A549 (cell line): ENCODE measurements around the gene LIMCH1. TPM values are rescaled to one million over a fixed set of nuclear protein-coding genes. Genes with fewer than 3 reads are reported as not detected.

Experiments used
- ATAC-seq, 2 experiments: fragments of 200-7000 bp in 1 of 2; fragments of >200 bp in 1 of 2; cut with Nextera tagmentation in 1 of 2; cut with Tn5 transposase in 1 of 2; 3 replicates each; pipeline versions ENCODE4 v1.8.0 to v1.9.1; 2018 to 2020; ENCODE audit warnings: mild to moderate bottlenecking in 1 of 2, moderate library complexity in 1 of 2
- CTCF ChIA-PET: fragments of 300-600 bp; sonication (Branson Sonifier 250); formaldehyde crosslinking; extraction: SDS; loops from one replicate; lab custom pipeline; 2021; ENCODE audit warnings: antibody characterized with exemption, inconsistent platforms; lab: Yijun Ruan, JAX
- POLR2A ChIA-PET: fragments of 350-600 bp; formaldehyde crosslinking; extraction: SDS; loops from one replicate; lab custom pipeline; 2021; ENCODE audit warnings: antibody characterized with exemption, inconsistent platforms; lab: Yijun Ruan, JAX
- DNase-seq, 2 experiments: peaks; one replicate each; pipeline versions ENCODE4 v3.0.0 to v3.0.0-alpha.2; 2011 to 2016; ENCODE audit warnings: low read depth in 1 of 2, low spot score in 1 of 2
- FAIRE-seq: peaks from 2 replicates; lab custom pipeline; 2011; peaks lifted over from hg19 to GRCh38; lab: Jason Lieb, UNC
- H3K27ac ChIP-seq, 2 experiments: fragments of >200 bp; sonication (Bioruptor Twin); formaldehyde crosslinking; 3 replicates each; pipeline ENCODE4 v1.5.1; 2016 to 2017
- H3K4me1 ChIP-seq: fragments of >200 bp; sonication (Bioruptor Twin); formaldehyde crosslinking; 3 replicates; pipeline ENCODE4 v1.6.1; 2016
- H3K4me2 ChIP-seq: fragments of >200 bp; sonication (Bioruptor Twin); formaldehyde crosslinking; 3 replicates; pipeline ENCODE4 v1.6.1; 2016
- H3K4me3 ChIP-seq: fragments of >200 bp; sonication (Bioruptor Twin); formaldehyde crosslinking; 3 replicates; pipeline ENCODE4 v1.5.1; 2016
- H3K9me3 ChIP-seq: fragments of >200 bp; sonication (Bioruptor Twin); formaldehyde crosslinking; 3 replicates; pipeline ENCODE4 v1.6.1; 2016
- CBX2 ChIP-seq: fragments of 200-600 bp; sonication (generic); IDR thresholded peaks from 2 replicates; pipeline ENCODE4 v1.6.1; 2016; ENCODE audit warnings: low read depth, mild to moderate bottlenecking, borderline replicate concordance
- CHD2 ChIP-seq: fragments of 150-350 bp; IDR thresholded peaks from 2 replicates; pipeline ENCODE4 v1.6.1; 2014; ENCODE audit warnings: low read length; ENCODE audit not compliant: partially characterized antibody
- CHD4 ChIP-seq: fragments of 200-600 bp; sonication (generic); IDR thresholded peaks from 2 replicates; pipeline ENCODE4 v1.6.1; 2016; ENCODE audit warnings: antibody characterized with exemption, mild to moderate bottlenecking, borderline replicate concordance
- EHMT2 ChIP-seq: fragments of 200-600 bp; sonication (generic); IDR thresholded peaks from 2 replicates; pipeline ENCODE4 v1.6.1; 2016; ENCODE audit warnings: antibody characterized with exemption, low read depth, mild to moderate bottlenecking, moderate library complexity
- ESRRA ChIP-seq: fragments of 150-350 bp; IDR thresholded peaks from 2 replicates; pipeline ENCODE4 v1.6.1; 2014; ENCODE audit warnings: mild to moderate bottlenecking, low read length, borderline replicate concordance
- FOSB ChIP-seq: fragments of 250-450 bp; sonication (Bioruptor Pico); IDR thresholded peaks from 2 replicates; pipeline ENCODE4 v1.5.0; 2020; ENCODE audit warnings: mild to moderate bottlenecking, moderate library complexity
- HOXA7 ChIP-seq: fragments of 250-450 bp; sonication (Bioruptor Pico); IDR thresholded peaks from 2 replicates; pipeline ENCODE4 v1.5.0; 2020; ENCODE audit warnings: mild to moderate bottlenecking, moderate library complexity
- HOXB5 ChIP-seq: fragments of 250-450 bp; sonication (Bioruptor Pico); IDR thresholded peaks from 2 replicates; pipeline ENCODE4 v1.5.0; 2020; ENCODE audit warnings: mild to moderate bottlenecking, moderate library complexity
- JUN ChIP-seq, 2 experiments: fragments of >200 bp; sonication (Bioruptor Twin); formaldehyde crosslinking; IDR thresholded peaks; 2 replicates in 1 of 2; 3 replicates in 1 of 2; pipeline ENCODE4 v1.6.1; 2016 to 2017
- KDM1A ChIP-seq: fragments of 200-600 bp; sonication (generic); IDR thresholded peaks from 2 replicates; pipeline ENCODE4 v1.6.1; 2016; ENCODE audit warnings: low read depth, mild to moderate bottlenecking
- KDM5A ChIP-seq: fragments of 200-600 bp; sonication (generic); IDR thresholded peaks from 2 replicates; pipeline ENCODE4 v1.6.1; 2016; ENCODE audit warnings: antibody characterized with exemption, mild to moderate bottlenecking
- MAZ ChIP-seq: fragments of 150-350 bp; IDR thresholded peaks from 2 replicates; pipeline ENCODE4 v1.6.1; 2014; ENCODE audit warnings: antibody characterized with exemption, low read depth, low read length, borderline replicate concordance
- NPAS2 ChIP-seq: fragments of 250-450 bp; sonication (Bioruptor Pico); IDR thresholded peaks from 2 replicates; pipeline ENCODE4 v1.8.0; 2022; ENCODE audit warnings: mild to moderate bottlenecking, moderate library complexity, borderline replicate concordance
- POLR2A ChIP-seq: IDR thresholded peaks from 2 replicates; pipeline ENCODE4 v1.6.1; 2012; ENCODE audit warnings: mild to moderate bottlenecking, low read length
- POLR2AphosphoS2 ChIP-seq: conservative IDR thresholded peaks from 2 replicates; pipeline ENCODE4 v1.6.1; 2012; ENCODE audit warnings: low read length, improper control_type of control experiment, inconsistent platforms
- REST ChIP-seq: fragments of 200-600 bp; sonication (generic); IDR thresholded peaks from 2 replicates; pipeline ENCODE4 v1.6.1; 2016; ENCODE audit warnings: antibody characterized with exemption, mild to moderate bottlenecking, moderate library complexity
- RFX5 ChIP-seq: fragments of 450-650 bp; IDR thresholded peaks from 2 replicates; pipeline ENCODE4 v1.7.1; 2014; ENCODE audit warnings: antibody characterized with exemption, mild to moderate bottlenecking, moderate library complexity
- SMC3 ChIP-seq: fragments of >200 bp; sonication (Bioruptor Twin); formaldehyde crosslinking; IDR thresholded peaks from 3 replicates; pipeline ENCODE4 v1.6.1; 2018; ENCODE audit warnings: inconsistent platforms
- TFCP2L1 ChIP-seq: fragments of 250-450 bp; sonication (Bioruptor Pico); IDR thresholded peaks from 2 replicates; pipeline ENCODE4 v1.5.0; 2021; ENCODE audit warnings: mild to moderate bottlenecking
- ZC3H11A ChIP-seq: fragments of 450-650 bp; IDR thresholded peaks from 2 replicates; pipeline ENCODE4 v1.6.1; 2014; ENCODE audit warnings: antibody characterized with exemption, mild to moderate bottlenecking
- WGBS: methylation state at CpG from one replicate; pipeline ENCODE4 v1.1.6; 2017; ENCODE audit errors: missing lambda C conversion rate; 5-methylcytosine and 5-hydroxymethylcytosine counted together
- polyA plus RNA-seq, 4 experiments: library from polyadenylated mRNA; depleted of rRNA in 3 of 4; stranded (reverse); fragments of >200 nt; fragmentation: RNase III in 1 of 4; extraction: RNeasy Plus Mini Kit Qiagen cat#74134 plus additional on column Dnase treatment in 1 of 4; gene quantifications; 2 replicates in 3 of 4; 3 replicates in 1 of 4; pipeline ENCODE4 v1.2.3, GENCODE V29; 2011 to 2017
- TF ChIP-seq, protein P1 (sequence below): fragments of >200 bp; sonication (Bioruptor Twin); formaldehyde crosslinking; IDR thresholded peaks from 3 replicates; pipeline ENCODE4 v1.6.1; 2016
- TF ChIP-seq, protein P2 (sequence below): fragments of 250-450 bp; sonication (Bioruptor Pico); IDR thresholded peaks from 2 replicates; pipeline ENCODE4 v1.5.0; 2021; ENCODE audit warnings: mild to moderate bottlenecking, moderate library complexity, borderline replicate concordance

The LIMCH1 gene
- polyA plus RNA-seq, 2 of the 4 experiments (the other 2 are of a cell fraction), result 52.9 to 88.9 TPM

- Histone ChIP-seq H3K9me3 (no peaks in the 10 kb centered on the region), H3K4me1 (no peaks in the 10 kb centered on the region), H3K4me3 (no peak overlapping the region)
- POLR2A ChIA-PET, result no interaction called here
- DNase-seq, result no peak
- CTCF ChIA-PET, result interaction anchor here (0.9 to 2.6 kb wide), 4 partner anchors 9 to 204 kb away, joined by 4 to 9 read pairs (median 6); no protein-coding TSS in a partner anchor
- no peak for FAIRE-seq
- ATAC-seq, result no peak
- no peak for TF ChIP-seq MAZ
- TF ChIP-seq, protein P1, sequence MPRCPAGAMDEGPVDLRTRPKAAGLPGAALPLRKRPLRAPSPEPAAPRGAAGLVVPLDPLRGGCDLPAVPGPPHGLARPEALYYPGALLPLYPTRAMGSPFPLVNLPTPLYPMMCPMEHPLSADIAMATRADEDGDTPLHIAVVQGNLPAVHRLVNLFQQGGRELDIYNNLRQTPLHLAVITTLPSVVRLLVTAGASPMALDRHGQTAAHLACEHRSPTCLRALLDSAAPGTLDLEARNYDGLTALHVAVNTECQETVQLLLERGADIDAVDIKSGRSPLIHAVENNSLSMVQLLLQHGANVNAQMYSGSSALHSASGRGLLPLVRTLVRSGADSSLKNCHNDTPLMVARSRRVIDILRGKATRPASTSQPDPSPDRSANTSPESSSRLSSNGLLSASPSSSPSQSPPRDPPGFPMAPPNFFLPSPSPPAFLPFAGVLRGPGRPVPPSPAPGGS, result no peak
- TF ChIP-seq, protein P2, sequence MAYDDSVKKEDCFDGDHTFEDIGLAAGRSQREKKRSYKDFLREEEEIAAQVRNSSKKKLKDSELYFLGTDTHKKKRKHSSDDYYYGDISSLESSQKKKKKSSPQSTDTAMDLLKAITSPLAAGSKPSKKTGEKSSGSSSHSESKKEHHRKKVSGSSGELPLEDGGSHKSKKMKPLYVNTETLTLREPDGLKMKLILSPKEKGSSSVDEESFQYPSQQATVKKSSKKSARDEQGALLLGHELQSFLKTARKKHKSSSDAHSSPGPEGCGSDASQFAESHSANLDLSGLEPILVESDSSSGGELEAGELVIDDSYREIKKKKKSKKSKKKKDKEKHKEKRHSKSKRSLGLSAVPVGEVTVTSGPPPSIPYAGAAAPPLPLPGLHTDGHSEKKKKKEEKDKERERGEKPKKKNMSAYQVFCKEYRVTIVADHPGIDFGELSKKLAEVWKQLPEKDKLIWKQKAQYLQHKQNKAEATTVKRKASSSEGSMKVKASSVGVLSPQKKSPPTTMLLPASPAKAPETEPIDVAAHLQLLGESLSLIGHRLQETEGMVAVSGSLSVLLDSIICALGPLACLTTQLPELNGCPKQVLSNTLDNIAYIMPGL (CRISPR knock-in tag), result no peak
- no peak for TF ChIP-seq CHD2
- TF ChIP-seq NPAS2 (CRISPR knock-in tag), result no peak
- TF ChIP-seq JUN (IDR thresholded peaks at IDR 0.05), result no peak
- no peak for TF ChIP-seq ZC3H11A
- no peak for TF ChIP-seq ESRRA
- TF ChIP-seq POLR2A, result no peak
- no peak for TF ChIP-seq HOXA7 (CRISPR knock-in tag)
- no peak for TF ChIP-seq POLR2AphosphoS2
- TF ChIP-seq REST, result no peak
- no peak for TF ChIP-seq EHMT2
- TF ChIP-seq SMC3, result no peak
- no peak for TF ChIP-seq CHD4
- no peak for TF ChIP-seq FOSB
- no peak for TF ChIP-seq KDM1A
- TF ChIP-seq, all 56 proteins: peak for 0
- H3K4me2 ChIP-seq, result no peak overlapping the region
- no peak overlapping the region for H3K27ac ChIP-seq
Observed at GRCh38 chr4:41683326-41683725, 145.4 kb downstream of the LIMCH1 start.

DNA sequence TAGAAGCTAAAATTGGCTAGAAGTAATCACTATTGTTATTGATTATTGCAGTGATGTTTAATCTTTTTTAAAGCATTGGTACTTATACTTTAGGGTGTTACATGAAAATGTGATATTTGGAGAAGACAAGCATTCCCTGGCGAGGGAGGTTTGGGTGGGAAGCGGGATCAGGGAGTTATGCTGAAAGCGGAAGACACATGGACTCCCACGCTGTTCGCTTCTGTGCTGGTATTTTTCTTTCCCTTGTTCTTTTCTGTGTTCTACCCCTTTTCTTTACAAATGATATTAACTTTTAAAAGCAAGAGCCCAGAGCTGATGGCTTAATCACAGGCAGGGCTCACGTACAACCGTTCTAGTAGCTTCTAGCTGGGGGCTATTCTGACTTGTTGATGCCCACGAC, 148.9 kb downstream of the LIMCH1 start:
- ChIA-PET CTCF (interaction anchor here (1.9 kb wide), 1 partner anchor 202 kb away, joined by 7 read pairs; no protein-coding TSS in a partner anchor), POLR2A (no interaction called here)
- 90% methylated on average over 8 of the region's 8 CpGs for WGBS
- no peak overlapping the region for H3K4me2 ChIP-seq
- ATAC-seq (no peak), DNase-seq (no peak)
- H3K9me3 ChIP-seq, result no peaks in the 10 kb centered on the region
- no peaks in the 10 kb centered on the region for H3K4me1 ChIP-seq
- H3K27ac ChIP-seq, result no peak overlapping the region
- TF ChIP-seq, protein P1, result no peak
- TF ChIP-seq RFX5, result no peak
- no peak for TF ChIP-seq HOXB5 (CRISPR knock-in tag)
- no peak for TF ChIP-seq ZC3H11A
- TF ChIP-seq, protein P2 (CRISPR knock-in tag), result no peak
- no peak for TF ChIP-seq KDM5A
- no peak for TF ChIP-seq TFCP2L1 (CRISPR knock-in tag)
- TF ChIP-seq CBX2, result no peak
- no peak for TF ChIP-seq ESRRA
- TF ChIP-seq POLR2AphosphoS2, result no peak
- TF ChIP-seq, all 56 proteins: peak for 0
- FAIRE-seq, result no peak
- H3K4me3 ChIP-seq, result no peak overlapping the region
